Kidney (tissue), 14 donors: ENCODE data around the gene XPO6. TPM values are rescaled to one million over a fixed set of nuclear protein-coding genes. Genes with fewer than 3 reads are reported as not detected.

Experiments used
- DNase-seq, 5 donors: peaks; one replicate each; pipeline ENCODE4 v3.0.0-alpha.2; 2013 to 2020
- FAIRE-seq: peaks from 2 replicates; lab custom pipeline; 2012; peaks lifted over from hg19 to GRCh38; lab: Jason Lieb, UNC
- H3K27ac ChIP-seq, 2 donors: one replicate each; pipeline ENCODE4 v1.7.0; 2013; ENCODE audit warnings: low read depth in 2 of 2, low read length in 2 of 2, inconsistent platforms in 1 of 2
- H3K27me3 ChIP-seq: one replicate; pipeline ENCODE4 v1.7.1; 2013; ENCODE audit warnings: low read length, inconsistent platforms; ENCODE audit not compliant: control insufficient read depth, insufficient read depth
- H3K36me3 ChIP-seq, 3 donors: one replicate each; pipeline versions ENCODE4 v1.7.0 to v1.7.1; 2013; ENCODE audit warnings: low read length in 3 of 3, control low read depth in 1 of 3, inconsistent platforms in 1 of 3; ENCODE audit not compliant: insufficient read depth in 3 of 3, control insufficient read depth in 2 of 3
- H3K4me1 ChIP-seq, 3 donors: one replicate each; pipeline versions ENCODE4 v1.7.0 to v1.7.1; 2013; ENCODE audit warnings: low read length in 3 of 3, inconsistent platforms in 1 of 3, low read depth in 1 of 3; ENCODE audit not compliant: control insufficient read depth in 2 of 3, insufficient read depth in 2 of 3
- H3K4me3 ChIP-seq, 3 donors: one replicate each; pipeline versions ENCODE4 v1.7.0 to v1.8.1; 2013; ENCODE audit warnings: low read length in 3 of 3, control low read depth in 1 of 3, inconsistent platforms in 1 of 3
- H3K9ac ChIP-seq, 3 donors: one replicate each; pipeline versions ENCODE4 v1.7.0 to v1.7.1; 2013; ENCODE audit warnings: low read length in 3 of 3, control low read depth in 1 of 3, inconsistent platforms in 1 of 3
- H3K9me3 ChIP-seq, 3 donors: one replicate each; pipeline versions ENCODE4 v1.7.0 to v1.7.1; 2013; ENCODE audit warnings: low read length in 3 of 3, control low read depth in 1 of 3, inconsistent platforms in 1 of 3; ENCODE audit not compliant: control insufficient read depth in 2 of 3, insufficient read depth in 1 of 3
- intact Hi-C: fragments of 100-400 bp; cut with DNase I; formaldehyde crosslinking; loops from one replicate; pipeline ENCODE4 v1.11.1; 2022
- polyA plus RNA-seq: library from polyadenylated mRNA; stranded (reverse); fragments of 350-450 nt; fragmentation: Illumina TruSeq; extraction: RNeasy Lipid Tissue Mini Kit (QIAGEN cat#74804); gene quantifications from one replicate; pipeline ENCODE4 v1.2.3, GENCODE V29; 2014; ENCODE audit warnings: low read depth, low replicate concordance; ENCODE audit not compliant: insufficient read depth
- total RNA-seq: library from RNA; stranded (reverse); fragmentation: NEBNext Ultra II Directional; extraction: Animal tissue kit (Norgen Biotek cat#: 25700); gene quantifications from one replicate; pipeline ENCODE4 v1.2.1, GENCODE V29; 2021
- TF ChIP-seq, protein P1 (sequence below): IDR thresholded peaks from 3 replicates; pipeline ENCODE4 v1.5.1; 2012; ENCODE audit warnings: mild to moderate bottlenecking, moderate library complexity, borderline replicate concordance; ENCODE audit not compliant: insufficient read depth; ENCODE audit errors: extremely low read depth
- donor health status: control.
- donor health status: control.
- donor health status: control.
- donor health status: control.
- donor health status: control.
- donor health status: DM: yes; HTN: yes; CAD: no.
- donor health status: Normal renal cell carcinoma (clear cell type).

The XPO6 gene
- total and polyA plus RNA-seq, 2 donors from 2014 or later: 57.2 to 98.8 TPM

DNA sequence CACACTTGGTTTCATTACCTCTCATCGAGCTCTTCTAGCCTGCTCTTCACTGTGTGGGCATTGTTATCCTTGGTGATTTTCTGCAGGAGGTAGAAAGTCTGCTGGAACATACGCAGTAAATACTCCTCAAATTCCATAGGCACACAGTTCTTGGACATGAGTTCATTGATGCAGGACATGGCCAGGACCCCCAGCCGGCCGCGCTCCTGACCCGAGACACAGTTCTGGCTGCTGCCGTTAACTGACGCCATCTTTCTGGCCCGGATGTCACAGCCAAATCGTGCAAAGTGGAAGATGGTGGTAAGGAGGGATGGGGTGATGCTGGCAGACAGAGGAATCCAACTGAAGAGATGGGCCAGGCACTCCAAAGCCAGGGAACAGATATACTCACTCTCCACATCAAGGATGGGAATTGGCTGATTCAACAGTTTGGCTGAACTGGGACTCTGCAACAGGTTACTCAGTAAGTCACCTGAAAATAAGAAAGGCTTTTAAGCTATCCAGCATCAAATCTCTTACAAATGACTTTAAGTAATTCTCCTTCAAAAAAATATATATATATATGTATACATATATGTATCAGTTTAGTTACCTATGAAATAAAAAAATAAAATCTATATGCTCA lies 55.6 kb downstream of the XPO6 start:
- Histone ChIP-seq H3K27me3 (no peaks in the 10 kb centered on the region), H3K27ac (no peak overlapping the region), H3K9me3 (no peaks in the 10 kb centered on the region), H3K4me1 (peaks cover 0 to 2% (median 0%) of the 10 kb centered on the region in 3 donors), H3K36me3 (peaks cover 0 to 22% (median 15%) of the 10 kb centered on the region in 3 donors), H3K4me3 (no peak overlapping the region), H3K9ac (no peak overlapping the region)
- DNase-seq (peak in 1 of 5 donors; percentile 21), FAIRE-seq (no peak)
- intact Hi-C loops: no loop called here
- TF ChIP-seq, protein P1, sequence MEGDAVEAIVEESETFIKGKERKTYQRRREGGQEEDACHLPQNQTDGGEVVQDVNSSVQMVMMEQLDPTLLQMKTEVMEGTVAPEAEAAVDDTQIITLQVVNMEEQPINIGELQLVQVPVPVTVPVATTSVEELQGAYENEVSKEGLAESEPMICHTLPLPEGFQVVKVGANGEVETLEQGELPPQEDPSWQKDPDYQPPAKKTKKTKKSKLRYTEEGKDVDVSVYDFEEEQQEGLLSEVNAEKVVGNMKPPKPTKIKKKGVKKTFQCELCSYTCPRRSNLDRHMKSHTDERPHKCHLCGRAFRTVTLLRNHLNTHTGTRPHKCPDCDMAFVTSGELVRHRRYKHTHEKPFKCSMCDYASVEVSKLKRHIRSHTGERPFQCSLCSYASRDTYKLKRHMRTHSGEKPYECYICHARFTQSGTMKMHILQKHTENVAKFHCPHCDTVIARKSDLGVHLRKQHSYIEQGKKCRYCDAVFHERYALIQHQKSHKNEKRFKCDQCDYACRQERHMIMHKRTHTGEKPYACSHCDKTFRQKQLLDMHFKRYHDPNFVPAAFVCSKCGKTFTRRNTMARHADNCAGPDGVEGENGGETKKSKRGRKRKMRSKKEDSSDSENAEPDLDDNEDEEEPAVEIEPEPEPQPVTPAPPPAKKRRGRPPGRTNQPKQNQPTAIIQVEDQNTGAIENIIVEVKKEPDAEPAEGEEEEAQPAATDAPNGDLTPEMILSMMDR: no peak

DNA sequence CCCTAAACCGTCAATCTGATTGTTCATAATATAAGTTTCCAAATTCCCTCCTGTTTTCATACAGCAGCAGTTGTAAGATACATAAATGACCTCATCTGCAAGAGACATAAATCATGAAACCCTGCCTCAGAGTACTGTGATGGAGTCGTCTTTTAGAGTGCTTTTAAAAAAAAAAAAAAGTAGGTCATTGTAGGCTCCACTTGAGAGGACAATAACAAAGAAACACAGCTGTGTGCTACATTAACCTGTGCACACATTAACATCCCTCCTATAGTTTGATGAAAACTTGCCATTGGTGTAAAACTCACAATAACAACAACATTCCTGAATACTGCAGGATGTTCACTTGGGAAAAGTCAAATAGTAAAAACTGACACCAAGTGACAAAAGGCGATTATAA lies 56.5 kb downstream of the XPO6 start:
- peak in 2 of 5 donors; percentile 36 to 42 for DNase-seq
- TF ChIP-seq, protein P1: no peak
- FAIRE-seq: no peak

GRCh38 chr16:28151180-28151579 lies 60.6 kb downstream of the XPO6 start:
- no peak overlapping the region for H3K4me3 ChIP-seq
- no peaks in the 10 kb centered on the region for H3K9me3 ChIP-seq
- H3K4me1 ChIP-seq: no peaks in the 10 kb centered on the region
- H3K36me3 ChIP-seq: peaks cover 4 to 50% (median 21%) of the 10 kb centered on the region in 3 donors
- no peak for FAIRE-seq
- TF ChIP-seq, protein P1: no peak
- no peak overlapping the region for H3K9ac ChIP-seq
- no peak for DNase-seq
- H3K27ac ChIP-seq: no peak overlapping the region
- H3K27me3 ChIP-seq: no peaks in the 10 kb centered on the region
- intact Hi-C loops: no loop called here

More for the DNA sequence above, 56.5 kb downstream of the XPO6 start:
- peaks cover 0 to 2% (median 0%) of the 10 kb centered on the region in 3 donors for H3K4me1 ChIP-seq
- H3K27me3 ChIP-seq: no peaks in the 10 kb centered on the region
- peaks cover 0 to 27% (median 19%) of the 10 kb centered on the region in 3 donors for H3K36me3 ChIP-seq
- H3K4me3 ChIP-seq: no peak overlapping the region
- H3K27ac ChIP-seq: no peak overlapping the region
- H3K9ac ChIP-seq: no peak overlapping the region
- no peaks in the 10 kb centered on the region for H3K9me3 ChIP-seq
- intact Hi-C loops: no loop called here
